GOT3 (cell line): ENCODE data around the gene TRIM29.

ENCODE experiments used
- DNase-seq: peaks from one replicate; lab custom pipeline; 2025; ENCODE audit warnings: mixed read lengths; lab: John Stamatoyannopoulos, UW

TRIM29 gene

GRCh38 chr11:120061761-120062560 lies 76.0 kb downstream of the TRIM29 start:
- DNase-seq: no peak
